GM23248 (cell line): ENCODE results near the gene DBF4B. TPM values are rescaled to one million over a fixed set of nuclear protein-coding genes. Genes with fewer than 3 reads are reported as not detected.
"Not testable (repeated sequence)": the region's sequence is repeated elsewhere in the genome, so short reads cannot be mapped to it uniquely, and the experiment has no call there.

Source experiments
- DNase-seq: peaks from one replicate; pipeline ENCODE4 v3.0.0-alpha.2; 2015
- H2AFZ ChIP-seq: fragments of 200-600 bp; sonication (generic); 2 replicates; pipeline ENCODE4 v1.6.1; 2016; ENCODE audit warnings: antibody characterized with exemption
- H3F3A ChIP-seq: fragments of 200-600 bp; sonication (generic); 2 replicates; pipeline ENCODE4 v1.6.1; 2016; ENCODE audit warnings: mild to moderate bottlenecking, antibody characterized with exemption, mixed run types; ENCODE audit not compliant: insufficient read depth
- H3K27ac ChIP-seq: fragments of 200-600 bp; sonication (generic); 2 replicates; pipeline ENCODE4 v1.5.1; 2016; ENCODE audit warnings: mild to moderate bottlenecking
- H3K27me3 ChIP-seq: fragments of 200-600 bp; sonication (generic); replicated peaks from 2 replicates; pipeline ENCODE4 v1.6.1; 2016; ENCODE audit warnings: mild to moderate bottlenecking; ENCODE audit not compliant: insufficient read depth
- H3K36me3 ChIP-seq: fragments of 200-600 bp; sonication (generic); 2 replicates; pipeline ENCODE4 v1.6.1; 2016; ENCODE audit warnings: low read depth, mild to moderate bottlenecking
- H3K4me1 ChIP-seq: fragments of 200-600 bp; sonication (generic); 2 replicates; pipeline ENCODE4 v1.6.1; 2016; ENCODE audit warnings: mild to moderate bottlenecking; ENCODE audit not compliant: insufficient read depth
- H3K4me2 ChIP-seq: fragments of 200-600 bp; sonication (generic); one replicate; pipeline ENCODE4 v1.6.1; 2016; ENCODE audit warnings: mild to moderate bottlenecking; ENCODE audit not compliant: unreplicated experiment
- H3K4me3 ChIP-seq: fragments of 200-600 bp; sonication (generic); 2 replicates; pipeline ENCODE4 v1.5.1; 2016; ENCODE audit warnings: mild to moderate bottlenecking
- H3K79me2 ChIP-seq: fragments of 200-600 bp; sonication (generic); 2 replicates; pipeline ENCODE4 v1.6.1; 2016; ENCODE audit warnings: mild to moderate bottlenecking; ENCODE audit not compliant: insufficient read depth
- H3K9ac ChIP-seq: fragments of 200-600 bp; sonication (generic); 2 replicates; pipeline ENCODE4 v1.6.1; 2016; ENCODE audit warnings: mild to moderate bottlenecking
- H3K9me2 ChIP-seq: fragments of 200-600 bp; sonication (generic); 2 replicates; pipeline ENCODE4 v1.6.1; 2016; ENCODE audit warnings: mixed run types, mild to moderate bottlenecking, moderate library complexity; ENCODE audit not compliant: insufficient read depth
- H3K9me3 ChIP-seq: fragments of 200-600 bp; sonication (generic); one replicate; pipeline ENCODE4 v1.6.1; 2017; ENCODE audit warnings: low read depth
- H4K20me1 ChIP-seq: fragments of 200-600 bp; sonication (generic); 2 replicates; pipeline ENCODE4 v1.6.0; 2016; ENCODE audit not compliant: insufficient read depth
- EZH2 ChIP-seq: fragments of 200-600 bp; sonication (generic); IDR thresholded peaks from 2 replicates; pipeline ENCODE4 v1.6.1; 2018; ENCODE audit warnings: antibody characterized with exemption, mild to moderate bottlenecking; ENCODE audit not compliant: insufficient read depth, poor library complexity, severe bottlenecking
- EZH2phosphoT487 ChIP-seq: fragments of 200-600 bp; sonication (generic); IDR thresholded peaks from 2 replicates; pipeline ENCODE4 v1.6.1; 2018; ENCODE audit warnings: antibody characterized with exemption, moderate library complexity, mild to moderate bottlenecking, low read depth; ENCODE audit not compliant: insufficient read depth
- WGBS, 2 experiments: methylation state at CpG; one replicate each; pipeline ENCODE4 v1.1.6; 2015 to 2017; ENCODE audit warnings: low lambda C conversion rate in 2 of 2, low coverage in 1 of 2; ENCODE audit errors: missing lambda C conversion rate in 2 of 2; 5-methylcytosine and 5-hydroxymethylcytosine counted together
- in situ Hi-C: fragments of 300-500 bp; cut with MboI; formaldehyde crosslinking; loops from 2 replicates; pipeline ENCODE4 v1.15.0; 2020
- polyA plus RNA-seq: library from polyadenylated mRNA; unstranded; fragments of >200 nt; fragmentation: Nextera tagmentation; extraction: Ambion mirVana; gene quantifications from 2 replicates; pipeline ENCODE4 v1.2.1, GENCODE V29; 2016
- total RNA-seq: library from RNA; depleted of rRNA; stranded (reverse); fragments of >200 nt; shearing (Covaris generic); gene quantifications from 2 replicates; pipeline ENCODE4 v1.2.3, GENCODE V29; 2014

Gene DBF4B
- total and polyA plus RNA-seq, 2 experiments from 2014 or later: 3.2 to 6.5 TPM

- Histone ChIP-seq H3F3A (no peaks in the 10 kb centered on the region), H3K27ac (no peak overlapping the region), H3K4me3 (no peak overlapping the region), H3K9me3 (no peaks in the 10 kb centered on the region), H3K9ac (no peak overlapping the region), H3K36me3 (no peaks in the 10 kb centered on the region), H3K79me2 (no peaks in the 10 kb centered on the region), H3K9me2 (no peaks in the 10 kb centered on the region), H2AFZ (no peak overlapping the region), H3K4me1 (no peaks in the 10 kb centered on the region), H3K27me3 (no peaks in the 10 kb centered on the region), H4K20me1 (no peaks in the 10 kb centered on the region), H3K4me2 (no peak overlapping the region)
- WGBS, 2 experiments: 92 to 93% methylated on average over 8 of the region's 8 CpGs
- no peak for DNase-seq
- in situ Hi-C loops: no loop called here
- TF ChIP-seq EZH2: no peak
- no peak for TF ChIP-seq EZH2phosphoT487
These were observed 32.9 kb downstream of the DBF4B start for GRCh38 chr17:44741316-44741715.

GRCh38 chr17:44745301-44745700 is 36.8 kb downstream of the DBF4B start:
- Histone ChIP-seq H3K9ac (no peak overlapping the region), H3K4me3 (no peak overlapping the region), H3K9me3 (no peaks in the 10 kb centered on the region), H3K27me3 (no peaks in the 10 kb centered on the region), H3K36me3 (no peaks in the 10 kb centered on the region), H3K4me1 (no peaks in the 10 kb centered on the region), H3K9me2 (no peaks in the 10 kb centered on the region), H3K4me2 (no peak overlapping the region), H3K79me2 (no peaks in the 10 kb centered on the region), H4K20me1 (no peaks in the 10 kb centered on the region), H2AFZ (no peak overlapping the region), H3F3A (no peaks in the 10 kb centered on the region), H3K27ac (no peak overlapping the region)
- in situ Hi-C loops: no loop called here
- no peak for DNase-seq
- WGBS, 2 experiments: 94 to 100% methylated on average over 1 of the region's 1 CpG
- TF ChIP-seq EZH2phosphoT487 (no peak), EZH2 (no peak)

GRCh38 chr17:44745738-44746137 is 37.3 kb downstream of the DBF4B start:
- H3K9me3 ChIP-seq, H3F3A ChIP-seq, H3K4me1 ChIP-seq, H2AFZ ChIP-seq, H3K9ac ChIP-seq, H3K27me3 ChIP-seq, DNase-seq, H3K4me3 ChIP-seq, H3K36me3 ChIP-seq, H3K9me2 ChIP-seq, H3K79me2 ChIP-seq, H3K27ac ChIP-seq, H3K4me2 ChIP-seq, in situ Hi-C loops, H4K20me1 ChIP-seq: not testable (repeated sequence)
- 96 to 97% methylated on average over 4 to 5 of the region's 5 CpGs for WGBS, 2 experiments

GRCh38 chr17:44747566-44747965 is 39.1 kb downstream of the DBF4B start:
- in situ Hi-C loops: no loop called here
- no peak for TF ChIP-seq EZH2
- TF ChIP-seq EZH2phosphoT487: no peak

More at GRCh38 chr17:44747566-44747965, 39.1 kb downstream of the DBF4B start:
- Histone ChIP-seq H3K9me2 (no peaks in the 10 kb centered on the region), H2AFZ (no peak overlapping the region), H4K20me1 (no peaks in the 10 kb centered on the region), H3K9ac (no peak overlapping the region), H3K27ac (no peak overlapping the region), H3K4me2 (no peak overlapping the region), H3K79me2 (no peaks in the 10 kb centered on the region), H3K4me3 (no peak overlapping the region), H3K36me3 (no peaks in the 10 kb centered on the region), H3K9me3 (no peaks in the 10 kb centered on the region), H3F3A (no peaks in the 10 kb centered on the region), H3K4me1 (no peaks in the 10 kb centered on the region), H3K27me3 (no peaks in the 10 kb centered on the region)
- no peak for DNase-seq
